ENCODE measurements around the gene COQ8A. TPM values are rescaled to one million over a fixed set of nuclear protein-coding genes. Genes with fewer than 3 reads are reported as not detected.

Gene COQ8A
- total RNA-seq, 1 experiment from 2014 or later: 39.4 TPM

DNA sequence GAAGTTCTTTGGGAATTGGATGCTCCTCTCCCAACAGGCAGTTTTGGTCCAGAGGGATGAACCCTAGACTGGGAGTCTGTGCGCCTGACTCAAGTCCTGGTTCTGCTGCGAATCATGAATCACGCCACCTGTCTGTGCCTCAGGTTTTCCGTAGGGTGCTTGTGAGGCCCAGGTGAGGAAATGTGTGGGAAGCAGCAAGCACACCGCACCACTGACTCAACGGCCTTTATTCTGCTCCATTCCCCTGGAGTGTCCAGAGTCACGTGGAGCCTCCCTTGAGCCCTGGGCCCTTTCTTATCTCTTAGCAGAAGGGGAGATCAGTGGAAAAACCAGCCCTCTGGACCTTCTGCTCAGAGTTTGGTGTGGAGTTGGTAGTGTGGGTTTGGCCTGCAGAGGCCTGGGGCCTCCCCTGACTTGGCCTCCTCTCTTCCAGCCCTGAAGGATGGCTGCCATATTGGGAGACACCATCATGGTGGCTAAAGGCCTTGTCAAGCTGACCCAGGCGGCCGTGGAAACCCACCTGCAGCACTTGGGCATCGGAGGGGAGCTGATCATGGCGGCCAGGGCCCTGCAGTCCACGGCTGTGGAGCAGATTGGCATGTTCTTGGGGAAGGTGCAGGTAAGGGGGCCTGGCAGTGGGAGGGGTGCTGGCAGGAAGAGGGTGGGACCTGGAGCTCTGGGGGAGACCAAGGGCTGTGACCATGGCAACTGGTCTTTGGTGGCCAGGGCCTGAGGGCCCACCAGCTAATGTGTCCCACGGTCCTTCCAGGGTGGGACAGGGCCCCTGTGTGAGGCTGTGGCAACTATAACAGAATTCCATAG, 21.1 kb downstream of the COQ8A start:
- DNase-seq (ENCODE audit: low spot score): no peak
- Mint-ChIP-seq H3K4me3 (no peak overlapping the region), H3K4me1 (no peaks in the 10 kb centered on the region), H3K27ac (no peak overlapping the region), H3K27me3 (ENCODE audit: low read depth) (no peaks in the 10 kb centered on the region), H3K36me3 (peaks cover 21% of the 10 kb centered on the region), H3K9me3 (peaks cover 16% of the 10 kb centered on the region)
- ChIA-PET CTCF (no interaction called here), POLR2A (no interaction called here)
- no peak for ATAC-seq
- TF ChIP-seq, protein P1, sequence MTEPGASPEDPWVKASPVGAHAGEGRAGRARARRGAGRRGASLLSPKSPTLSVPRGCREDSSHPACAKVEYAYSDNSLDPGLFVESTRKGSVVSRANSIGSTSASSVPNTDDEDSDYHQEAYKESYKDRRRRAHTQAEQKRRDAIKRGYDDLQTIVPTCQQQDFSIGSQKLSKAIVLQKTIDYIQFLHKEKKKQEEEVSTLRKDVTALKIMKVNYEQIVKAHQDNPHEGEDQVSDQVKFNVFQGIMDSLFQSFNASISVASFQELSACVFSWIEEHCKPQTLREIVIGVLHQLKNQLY (CRISPR knock-in tag; IDR thresholded peaks at IDR 0.05): no peak
- TF ChIP-seq SOX15 (CRISPR knock-in tag; IDR thresholded peaks at IDR 0.05) (no peak), NFYB (CRISPR knock-in tag; conservative IDR thresholded peaks at IDR 0.05; ENCODE audit: low read depth) (no peak), CBFB (CRISPR knock-in tag; IDR thresholded peaks at IDR 0.05; ENCODE audit: low read depth) (no peak), GRHL2 (CRISPR knock-in tag; IDR thresholded peaks at IDR 0.05; ENCODE audit: insufficient replicate concordance, severe bottlenecking) (no peak), CREM (CRISPR knock-in tag; IDR thresholded peaks at IDR 0.05) (no peak), TCF7 (CRISPR knock-in tag; IDR thresholded peaks at IDR 0.05; ENCODE audit: low read depth) (no peak), OVOL2 (CRISPR knock-in tag; IDR thresholded peaks at IDR 0.05; ENCODE audit: borderline replicate concordance) (no peak)
- TF ChIP-seq, protein P2, sequence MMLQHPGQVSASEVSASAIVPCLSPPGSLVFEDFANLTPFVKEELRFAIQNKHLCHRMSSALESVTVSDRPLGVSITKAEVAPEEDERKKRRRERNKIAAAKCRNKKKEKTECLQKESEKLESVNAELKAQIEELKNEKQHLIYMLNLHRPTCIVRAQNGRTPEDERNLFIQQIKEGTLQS (CRISPR knock-in tag; conservative IDR thresholded peaks at IDR 0.05): no peak
- TF ChIP-seq, protein P3, sequence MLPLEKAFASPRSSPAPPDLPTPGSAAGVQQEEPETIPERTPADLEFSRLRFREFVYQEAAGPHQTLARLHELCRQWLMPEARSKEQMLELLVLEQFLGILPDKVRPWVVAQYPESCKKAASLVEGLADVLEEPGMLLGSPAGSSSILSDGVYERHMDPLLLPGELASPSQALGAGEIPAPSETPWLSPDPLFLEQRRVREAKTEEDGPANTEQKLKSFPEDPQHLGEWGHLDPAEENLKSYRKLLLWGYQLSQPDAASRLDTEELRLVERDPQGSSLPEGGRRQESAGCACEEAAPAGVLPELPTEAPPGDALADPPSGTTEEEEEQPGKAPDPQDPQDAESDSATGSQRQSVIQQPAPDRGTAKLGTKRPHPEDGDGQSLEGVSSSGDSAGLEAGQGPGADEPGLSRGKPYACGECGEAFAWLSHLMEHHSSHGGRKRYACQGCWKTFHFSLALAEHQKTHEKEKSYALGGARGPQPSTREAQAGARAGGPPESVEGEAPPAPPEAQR (CRISPR knock-in tag; IDR thresholded peaks at IDR 0.05): no peak
- TF ChIP-seq, protein P4, sequence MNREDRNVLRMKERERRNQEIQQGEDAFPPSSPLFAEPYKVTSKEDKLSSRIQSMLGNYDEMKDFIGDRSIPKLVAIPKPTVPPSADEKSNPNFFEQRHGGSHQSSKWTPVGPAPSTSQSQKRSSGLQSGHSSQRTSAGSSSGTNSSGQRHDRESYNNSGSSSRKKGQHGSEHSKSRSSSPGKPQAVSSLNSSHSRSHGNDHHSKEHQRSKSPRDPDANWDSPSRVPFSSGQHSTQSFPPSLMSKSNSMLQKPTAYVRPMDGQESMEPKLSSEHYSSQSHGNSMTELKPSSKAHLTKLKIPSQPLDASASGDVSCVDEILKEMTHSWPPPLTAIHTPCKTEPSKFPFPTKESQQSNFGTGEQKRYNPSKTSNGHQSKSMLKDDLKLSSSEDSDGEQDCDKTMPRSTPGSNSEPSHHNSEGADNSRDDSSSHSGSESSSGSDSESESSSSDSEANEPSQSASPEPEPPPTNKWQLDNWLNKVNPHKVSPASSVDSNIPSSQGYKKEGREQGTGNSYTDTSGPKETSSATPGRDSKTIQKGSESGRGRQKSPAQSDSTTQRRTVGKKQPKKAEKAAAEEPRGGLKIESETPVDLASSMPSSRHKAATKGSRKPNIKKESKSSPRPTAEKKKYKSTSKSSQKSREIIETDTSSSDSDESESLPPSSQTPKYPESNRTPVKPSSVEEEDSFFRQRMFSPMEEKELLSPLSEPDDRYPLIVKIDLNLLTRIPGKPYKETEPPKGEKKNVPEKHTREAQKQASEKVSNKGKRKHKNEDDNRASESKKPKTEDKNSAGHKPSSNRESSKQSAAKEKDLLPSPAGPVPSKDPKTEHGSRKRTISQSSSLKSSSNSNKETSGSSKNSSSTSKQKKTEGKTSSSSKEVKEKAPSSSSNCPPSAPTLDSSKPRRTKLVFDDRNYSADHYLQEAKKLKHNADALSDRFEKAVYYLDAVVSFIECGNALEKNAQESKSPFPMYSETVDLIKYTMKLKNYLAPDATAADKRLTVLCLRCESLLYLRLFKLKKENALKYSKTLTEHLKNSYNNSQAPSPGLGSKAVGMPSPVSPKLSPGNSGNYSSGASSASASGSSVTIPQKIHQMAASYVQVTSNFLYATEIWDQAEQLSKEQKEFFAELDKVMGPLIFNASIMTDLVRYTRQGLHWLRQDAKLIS (CRISPR knock-in tag; IDR thresholded peaks at IDR 0.05; ENCODE audit: borderline replicate concordance): no peak

DNA sequence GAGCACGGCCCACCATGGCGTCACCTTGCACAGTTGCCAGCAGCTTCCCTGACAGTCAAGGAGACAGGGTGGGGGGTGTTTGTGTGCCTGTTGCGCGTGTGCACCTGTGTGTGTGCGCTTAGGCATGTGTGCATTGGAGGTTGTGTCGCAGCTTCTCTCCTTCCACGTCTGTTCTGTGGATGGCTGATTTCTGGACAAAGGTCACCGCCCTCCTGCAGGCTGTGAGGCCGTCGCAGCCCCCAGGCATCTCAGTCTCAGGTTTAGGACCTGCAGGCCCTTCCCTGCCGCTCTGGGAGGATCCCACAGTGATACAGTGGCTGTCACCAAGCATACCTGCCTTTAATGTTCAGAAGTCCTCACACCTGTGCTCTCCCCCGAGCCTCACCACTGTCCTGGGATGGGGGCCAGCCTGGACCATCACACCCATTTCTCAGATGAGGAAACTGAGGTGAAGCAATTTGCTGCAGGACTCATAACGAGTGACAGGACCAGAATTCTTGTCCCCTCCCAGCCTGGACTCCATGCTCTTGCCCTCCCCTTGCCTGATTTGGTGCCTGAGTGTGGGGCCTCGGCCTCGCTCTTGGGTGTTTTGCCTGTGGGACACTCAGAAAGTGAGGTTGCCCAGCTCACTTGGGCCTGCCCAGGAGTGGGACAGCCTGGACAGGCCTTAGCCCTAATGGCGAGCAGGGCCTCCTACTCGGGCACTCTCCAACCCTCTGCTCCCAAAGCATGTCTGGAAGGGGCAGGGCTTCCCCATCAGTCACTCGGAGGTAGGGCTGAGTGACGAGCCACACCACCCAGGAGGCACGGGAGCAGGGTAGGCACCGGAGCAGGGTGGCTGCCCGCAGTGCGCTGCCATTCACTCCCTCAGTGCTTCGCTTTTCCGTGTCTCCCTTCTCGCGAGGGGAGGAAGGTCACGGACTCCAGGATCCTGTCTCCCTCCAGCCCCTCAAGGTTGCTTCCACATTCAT, 22.6 kb downstream of the COQ8A start:
- peaks cover 14% of the 10 kb centered on the region for H3K9me3 Mint-ChIP-seq
- CTCF ChIA-PET: no interaction called here
- no peak overlapping the region for H3K27ac Mint-ChIP-seq
- ATAC-seq (no peak), DNase-seq (ENCODE audit: low spot score) (no peak)
- no peaks in the 10 kb centered on the region for H3K4me1 Mint-ChIP-seq
- POLR2A ChIA-PET: no interaction called here
- H3K4me3 Mint-ChIP-seq: no peak overlapping the region
- peaks cover 19% of the 10 kb centered on the region for H3K36me3 Mint-ChIP-seq
- no peaks in the 10 kb centered on the region for H3K27me3 Mint-ChIP-seq (ENCODE audit: low read depth)
- no peak for TF ChIP-seq E2F5 (CRISPR knock-in tag; IDR thresholded peaks at IDR 0.05)
- no peak for TF ChIP-seq ZBTB21 (CRISPR knock-in tag; IDR thresholded peaks at IDR 0.05; ENCODE audit: borderline replicate concordance)
- no peak for TF ChIP-seq JUN (CRISPR knock-in tag; IDR thresholded peaks at IDR 0.05)
- no peak for TF ChIP-seq NFYB (CRISPR knock-in tag; conservative IDR thresholded peaks at IDR 0.05; ENCODE audit: low read depth)
- TF ChIP-seq TEAD4 (CRISPR knock-in tag; IDR thresholded peaks at IDR 0.05): no peak
- TF ChIP-seq MXD4 (CRISPR knock-in tag; IDR thresholded peaks at IDR 0.05; ENCODE audit: borderline replicate concordance): no peak
- TF ChIP-seq RELA (CRISPR knock-in tag; IDR thresholded peaks at IDR 0.05; ENCODE audit: borderline replicate concordance): no peak
- no peak for TF ChIP-seq SMAD4 (CRISPR knock-in tag; IDR thresholded peaks at IDR 0.05)
- TF ChIP-seq, protein P5, sequence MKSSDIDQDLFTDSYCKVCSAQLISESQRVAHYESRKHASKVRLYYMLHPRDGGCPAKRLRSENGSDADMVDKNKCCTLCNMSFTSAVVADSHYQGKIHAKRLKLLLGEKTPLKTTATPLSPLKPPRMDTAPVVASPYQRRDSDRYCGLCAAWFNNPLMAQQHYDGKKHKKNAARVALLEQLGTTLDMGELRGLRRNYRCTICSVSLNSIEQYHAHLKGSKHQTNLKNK (CRISPR knock-in tag; IDR thresholded peaks at IDR 0.05): no peak
- TF ChIP-seq, protein P1 (CRISPR knock-in tag; IDR thresholded peaks at IDR 0.05): no peak
- TF ChIP-seq ZNF281 (CRISPR knock-in tag; IDR thresholded peaks at IDR 0.05): no peak
- TF ChIP-seq FOXK1 (CRISPR knock-in tag; IDR thresholded peaks at IDR 0.05): no peak

Data from WTC11 (cell line).